Measurements from ENCODE around the gene TRAPPC10. TPM values are rescaled to one million over a fixed set of nuclear protein-coding genes. Genes with fewer than 3 reads are reported as not detected.
"Not testable (repeated sequence)": the region's sequence is repeated elsewhere in the genome, so short reads cannot be mapped to it uniquely, and the experiment has no call there.

TRAPPC10 gene
- total and polyA plus RNA-seq, 2 donors (not counting 1 experiment from before 2014, with no cell fraction given) = 15.4 to 22.0 TPM

- H3K27me3 ChIP-seq (ENCODE audit: control insufficient read depth, insufficient read depth, low read length); H3K9me3 ChIP-seq (ENCODE audit: control insufficient read depth, insufficient read depth, low read depth, low read length); H3K4me1 ChIP-seq (ENCODE audit: control insufficient read depth, extremely low read depth, insufficient read depth, low read length); H3K27ac ChIP-seq (ENCODE audit: insufficient read depth, low read length); H2AFZ ChIP-seq (ENCODE audit: low read length); H4K20me1 ChIP-seq (ENCODE audit: control insufficient read depth, extremely low read depth, insufficient read depth, low read length); H3K79me2 ChIP-seq (ENCODE audit: control insufficient read depth, insufficient read depth, low read length); H3K4me3 ChIP-seq (replicated peaks in 1 of 4; ENCODE audit: control extremely low read depth in 1 of 4, insufficient read depth in 1 of 4, low read depth in 3 of 4, low read length in 4 of 4); H3K9ac ChIP-seq (ENCODE audit: insufficient read depth, low read length); H3K36me3 ChIP-seq (ENCODE audit: control insufficient read depth, insufficient read depth, low read length); H3K4me2 ChIP-seq (ENCODE audit: extremely low read depth, insufficient read depth, low read length): not testable (repeated sequence)
- DNase-seq (ENCODE audit: low read depth in 2 of 2) = peak in 1 of 2 donors; percentile 17
These were observed 127.9 kb downstream of the TRAPPC10 start for GRCh38 chr21:44139787-44140551.

DNA sequence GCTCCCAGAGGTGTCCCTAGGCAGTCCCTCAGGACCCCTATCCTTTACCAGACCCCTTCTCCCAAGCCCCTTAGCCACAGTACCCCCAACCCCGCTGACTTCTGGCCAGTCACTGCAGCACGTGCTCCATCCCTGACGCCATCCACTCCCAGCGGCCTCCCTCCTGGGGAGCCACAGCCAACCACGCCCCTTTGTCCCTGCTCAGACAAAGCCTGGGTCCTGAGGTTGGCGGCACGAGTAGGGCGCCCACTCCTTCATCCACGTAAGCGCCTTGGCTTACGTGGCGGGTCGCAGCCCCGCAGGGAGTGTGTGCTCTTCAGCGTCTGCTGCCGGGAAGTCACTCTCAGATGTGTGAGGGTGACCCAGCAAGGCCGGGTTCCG, 128.4 kb downstream of the TRAPPC10 start:
- H3K27ac ChIP-seq (ENCODE audit: insufficient read depth, low read length); H2AFZ ChIP-seq (ENCODE audit: low read length); H4K20me1 ChIP-seq (ENCODE audit: control insufficient read depth, extremely low read depth, insufficient read depth, low read length); H3K4me1 ChIP-seq (ENCODE audit: control insufficient read depth, extremely low read depth, insufficient read depth, low read length); DNase-seq (ENCODE audit: low read depth in 2 of 2); H3K9me3 ChIP-seq (ENCODE audit: control insufficient read depth, insufficient read depth, low read depth, low read length); H3K4me2 ChIP-seq (ENCODE audit: extremely low read depth, insufficient read depth, low read length); H3K9ac ChIP-seq (ENCODE audit: insufficient read depth, low read length); H3K36me3 ChIP-seq (ENCODE audit: control insufficient read depth, insufficient read depth, low read length); H3K4me3 ChIP-seq (replicated peaks in 1 of 4; ENCODE audit: control extremely low read depth in 1 of 4, insufficient read depth in 1 of 4, low read depth in 3 of 4, low read length in 4 of 4); H3K79me2 ChIP-seq (ENCODE audit: control insufficient read depth, insufficient read depth, low read length); H3K27me3 ChIP-seq (ENCODE audit: control insufficient read depth, insufficient read depth, low read length): not testable (repeated sequence)

GRCh38 chr21:44142470-44142869, 130.4 kb downstream of the TRAPPC10 start:
- not testable (repeated sequence) for H3K27ac ChIP-seq (ENCODE audit: insufficient read depth, low read length); H3K4me1 ChIP-seq (ENCODE audit: control insufficient read depth, extremely low read depth, insufficient read depth, low read length); H3K4me3 ChIP-seq (replicated peaks in 1 of 4; ENCODE audit: control extremely low read depth in 1 of 4, insufficient read depth in 1 of 4, low read depth in 3 of 4, low read length in 4 of 4); H2AFZ ChIP-seq (ENCODE audit: low read length); H3K9ac ChIP-seq (ENCODE audit: insufficient read depth, low read length); H3K27me3 ChIP-seq (ENCODE audit: control insufficient read depth, insufficient read depth, low read length); DNase-seq (ENCODE audit: low read depth in 2 of 2); H3K79me2 ChIP-seq (ENCODE audit: control insufficient read depth, insufficient read depth, low read length); H4K20me1 ChIP-seq (ENCODE audit: control insufficient read depth, extremely low read depth, insufficient read depth, low read length); H3K36me3 ChIP-seq (ENCODE audit: control insufficient read depth, insufficient read depth, low read length); H3K4me2 ChIP-seq (ENCODE audit: extremely low read depth, insufficient read depth, low read length); H3K9me3 ChIP-seq (ENCODE audit: control insufficient read depth, insufficient read depth, low read depth, low read length)

GRCh38 chr21:44143380-44143779, 131.3 kb downstream of the TRAPPC10 start:
- H3K27ac ChIP-seq (ENCODE audit: insufficient read depth, low read length); H3K4me2 ChIP-seq (ENCODE audit: extremely low read depth, insufficient read depth, low read length); H3K36me3 ChIP-seq (ENCODE audit: control insufficient read depth, insufficient read depth, low read length); H2AFZ ChIP-seq (ENCODE audit: low read length); H3K27me3 ChIP-seq (ENCODE audit: control insufficient read depth, insufficient read depth, low read length); H3K4me3 ChIP-seq (replicated peaks in 1 of 4; ENCODE audit: control extremely low read depth in 1 of 4, insufficient read depth in 1 of 4, low read depth in 3 of 4, low read length in 4 of 4); H4K20me1 ChIP-seq (ENCODE audit: control insufficient read depth, extremely low read depth, insufficient read depth, low read length); H3K4me1 ChIP-seq (ENCODE audit: control insufficient read depth, extremely low read depth, insufficient read depth, low read length); DNase-seq (ENCODE audit: low read depth in 2 of 2); H3K79me2 ChIP-seq (ENCODE audit: control insufficient read depth, insufficient read depth, low read length); H3K9ac ChIP-seq (ENCODE audit: insufficient read depth, low read length); H3K9me3 ChIP-seq (ENCODE audit: control insufficient read depth, insufficient read depth, low read depth, low read length): not testable (repeated sequence)

DNA sequence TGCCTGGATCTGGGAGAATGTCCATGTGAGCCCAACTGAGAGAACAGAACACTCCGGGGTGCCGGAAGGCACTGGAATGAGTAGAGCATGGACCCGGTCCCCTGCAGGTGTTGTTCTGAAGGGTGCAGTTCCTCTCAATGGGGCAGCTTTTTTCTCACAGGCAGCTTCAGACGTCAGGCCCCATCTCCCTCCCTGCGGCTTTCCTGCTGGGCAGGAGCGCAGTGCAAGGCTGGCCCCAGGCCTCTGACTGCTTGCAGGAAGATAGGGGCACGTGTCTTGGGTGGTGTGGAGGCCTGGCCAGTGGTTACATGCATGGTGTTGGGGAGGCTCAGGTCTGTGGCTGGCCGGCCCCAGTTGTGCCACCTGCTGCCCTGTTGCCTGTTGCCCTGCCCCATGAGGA, 131.9 kb downstream of the TRAPPC10 start:
- H2AFZ ChIP-seq (ENCODE audit: low read length); H3K4me2 ChIP-seq (ENCODE audit: extremely low read depth, insufficient read depth, low read length); H3K9me3 ChIP-seq (ENCODE audit: control insufficient read depth, insufficient read depth, low read depth, low read length); H3K27ac ChIP-seq (ENCODE audit: insufficient read depth, low read length); H3K36me3 ChIP-seq (ENCODE audit: control insufficient read depth, insufficient read depth, low read length); H4K20me1 ChIP-seq (ENCODE audit: control insufficient read depth, extremely low read depth, insufficient read depth, low read length); H3K9ac ChIP-seq (ENCODE audit: insufficient read depth, low read length); H3K79me2 ChIP-seq (ENCODE audit: control insufficient read depth, insufficient read depth, low read length); DNase-seq (ENCODE audit: low read depth in 2 of 2); H3K27me3 ChIP-seq (ENCODE audit: control insufficient read depth, insufficient read depth, low read length); H3K4me1 ChIP-seq (ENCODE audit: control insufficient read depth, extremely low read depth, insufficient read depth, low read length); H3K4me3 ChIP-seq (replicated peaks in 1 of 4; ENCODE audit: control extremely low read depth in 1 of 4, insufficient read depth in 1 of 4, low read depth in 3 of 4, low read length in 4 of 4): not testable (repeated sequence)

- not testable (repeated sequence) for H3K27me3 ChIP-seq (ENCODE audit: control insufficient read depth, insufficient read depth, low read length); DNase-seq (ENCODE audit: low read depth in 2 of 2); H3K9me3 ChIP-seq (ENCODE audit: control insufficient read depth, insufficient read depth, low read depth, low read length); H3K79me2 ChIP-seq (ENCODE audit: control insufficient read depth, insufficient read depth, low read length); H4K20me1 ChIP-seq (ENCODE audit: control insufficient read depth, extremely low read depth, insufficient read depth, low read length); H3K4me2 ChIP-seq (ENCODE audit: extremely low read depth, insufficient read depth, low read length); H3K9ac ChIP-seq (ENCODE audit: insufficient read depth, low read length); H2AFZ ChIP-seq (ENCODE audit: low read length); H3K27ac ChIP-seq (ENCODE audit: insufficient read depth, low read length); H3K4me1 ChIP-seq (ENCODE audit: control insufficient read depth, extremely low read depth, insufficient read depth, low read length); H3K36me3 ChIP-seq (ENCODE audit: control insufficient read depth, insufficient read depth, low read length); H3K4me3 ChIP-seq (replicated peaks in 1 of 4; ENCODE audit: control extremely low read depth in 1 of 4, insufficient read depth in 1 of 4, low read depth in 3 of 4, low read length in 4 of 4)
These were observed 132.9 kb downstream of the TRAPPC10 start for GRCh38 chr21:44144784-44145602.

All from fibroblast of lung (primary cell).